Osteocyte (in vitro differentiated cells): Measurements from ENCODE around the gene CORO2A. TPM values are rescaled to one million over a fixed set of nuclear protein-coding genes. Genes with fewer than 3 reads are reported as not detected.
A peak's percentile ranks its signal among the peaks of the same experiment; 100 is the strongest.

Experiments used
- DNase-seq: peaks from one replicate; pipeline ENCODE4 v3.0.0; 2021; ENCODE audit warnings: mixed read lengths; ENCODE audit not compliant: unreplicated experiment; ENCODE audit errors: extremely low spot score
- H3K27ac Mint-ChIP-seq: one replicate; pipeline ENCODE4 v1.8.0; 2021; ENCODE audit warnings: mild to moderate bottlenecking, mixed read lengths; ENCODE audit not compliant: unreplicated experiment
- H3K27me3 Mint-ChIP-seq: one replicate; pipeline ENCODE4 v1.8.0; 2021; ENCODE audit warnings: mixed read lengths; ENCODE audit not compliant: unreplicated experiment
- H3K36me3 Mint-ChIP-seq: one replicate; pipeline ENCODE4 v1.8.0; 2021; ENCODE audit warnings: mixed read lengths; ENCODE audit not compliant: unreplicated experiment
- H3K4me1 Mint-ChIP-seq: one replicate; pipeline ENCODE4 v1.8.0; 2021; ENCODE audit warnings: mixed read lengths; ENCODE audit not compliant: unreplicated experiment
- H3K4me3 Mint-ChIP-seq: one replicate; pipeline ENCODE4 v1.8.0; 2021; ENCODE audit warnings: mild to moderate bottlenecking, moderate library complexity, mixed read lengths; ENCODE audit not compliant: unreplicated experiment
- H3K9me3 Mint-ChIP-seq: one replicate; pipeline ENCODE4 v1.8.0; 2021; ENCODE audit warnings: mixed read lengths; ENCODE audit not compliant: unreplicated experiment
- total RNA-seq: library from RNA; stranded (reverse); gene quantifications from 2 replicates; pipeline ENCODE4 v1.2.1, GENCODE V29; 2021
- TF ChIP-seq, protein P1 (sequence below): fragments of 200-600 bp; sonication (generic); IDR thresholded peaks from 2 replicates; pipeline ENCODE4 v1.5.0; 2021; ENCODE audit warnings: antibody characterized with exemption, mild to moderate bottlenecking, moderate library complexity

CORO2A gene
- total RNA-seq, 1 donor from 2014 or later: 1.8 TPM

DNA sequence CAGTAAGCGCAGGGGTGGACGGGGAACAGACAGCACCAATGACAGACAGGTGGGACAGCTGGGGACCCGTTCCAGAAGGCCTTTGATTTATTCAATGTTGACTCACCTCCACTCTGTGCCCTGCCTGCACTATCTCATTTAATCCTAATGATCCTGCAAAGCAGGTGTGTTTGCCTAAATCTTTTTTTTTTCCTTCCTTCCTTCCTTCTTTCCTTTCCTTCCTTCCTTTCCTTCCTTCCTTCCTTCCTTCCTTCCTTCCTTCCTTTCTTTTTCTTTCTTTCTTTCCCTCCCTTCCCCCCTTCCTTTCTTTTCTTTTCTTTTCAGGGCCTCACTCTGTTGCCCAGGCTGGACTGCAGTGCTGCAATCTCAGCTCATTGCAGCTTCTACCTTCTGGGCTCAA, 17.1 kb upstream of the CORO2A start:
- no peak overlapping the region for H3K27ac Mint-ChIP-seq
- TF ChIP-seq, protein P1, sequence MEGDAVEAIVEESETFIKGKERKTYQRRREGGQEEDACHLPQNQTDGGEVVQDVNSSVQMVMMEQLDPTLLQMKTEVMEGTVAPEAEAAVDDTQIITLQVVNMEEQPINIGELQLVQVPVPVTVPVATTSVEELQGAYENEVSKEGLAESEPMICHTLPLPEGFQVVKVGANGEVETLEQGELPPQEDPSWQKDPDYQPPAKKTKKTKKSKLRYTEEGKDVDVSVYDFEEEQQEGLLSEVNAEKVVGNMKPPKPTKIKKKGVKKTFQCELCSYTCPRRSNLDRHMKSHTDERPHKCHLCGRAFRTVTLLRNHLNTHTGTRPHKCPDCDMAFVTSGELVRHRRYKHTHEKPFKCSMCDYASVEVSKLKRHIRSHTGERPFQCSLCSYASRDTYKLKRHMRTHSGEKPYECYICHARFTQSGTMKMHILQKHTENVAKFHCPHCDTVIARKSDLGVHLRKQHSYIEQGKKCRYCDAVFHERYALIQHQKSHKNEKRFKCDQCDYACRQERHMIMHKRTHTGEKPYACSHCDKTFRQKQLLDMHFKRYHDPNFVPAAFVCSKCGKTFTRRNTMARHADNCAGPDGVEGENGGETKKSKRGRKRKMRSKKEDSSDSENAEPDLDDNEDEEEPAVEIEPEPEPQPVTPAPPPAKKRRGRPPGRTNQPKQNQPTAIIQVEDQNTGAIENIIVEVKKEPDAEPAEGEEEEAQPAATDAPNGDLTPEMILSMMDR: no peak

DNA sequence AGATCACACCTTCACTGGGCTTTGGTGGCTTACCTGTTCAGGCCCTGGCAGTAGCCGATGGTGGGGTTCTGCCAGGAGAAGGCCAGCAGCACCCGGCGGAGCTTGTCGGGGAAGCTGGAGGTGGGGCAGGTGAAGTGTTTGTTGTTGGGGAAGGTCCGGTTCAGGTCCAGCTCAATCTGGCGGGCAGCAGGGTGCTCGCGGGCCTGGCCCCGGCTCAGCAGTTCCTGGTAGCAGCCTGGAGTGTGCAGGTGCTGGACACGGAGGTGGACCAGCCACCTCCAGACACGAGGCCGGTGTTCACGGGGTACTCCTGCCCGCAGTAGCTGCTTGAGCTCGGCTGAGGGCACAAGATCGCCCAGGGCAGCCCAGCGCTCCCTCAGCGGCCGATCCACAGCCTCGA, 16.2 kb upstream of the CORO2A start:
- Mint-ChIP-seq H3K27ac (no peak overlapping the region), H3K4me3 (no peak overlapping the region)

More for the DNA sequence above, 17.1 kb upstream of the CORO2A start:
- H3K27me3 Mint-ChIP-seq: no peaks in the 10 kb centered on the region
- H3K9me3 Mint-ChIP-seq: no peaks in the 10 kb centered on the region
- H3K36me3 Mint-ChIP-seq: peaks cover 28% of the 10 kb centered on the region
- no peak for DNase-seq
- no peak overlapping the region for H3K4me3 Mint-ChIP-seq
- peaks cover 18% of the 10 kb centered on the region for H3K4me1 Mint-ChIP-seq

DNA sequence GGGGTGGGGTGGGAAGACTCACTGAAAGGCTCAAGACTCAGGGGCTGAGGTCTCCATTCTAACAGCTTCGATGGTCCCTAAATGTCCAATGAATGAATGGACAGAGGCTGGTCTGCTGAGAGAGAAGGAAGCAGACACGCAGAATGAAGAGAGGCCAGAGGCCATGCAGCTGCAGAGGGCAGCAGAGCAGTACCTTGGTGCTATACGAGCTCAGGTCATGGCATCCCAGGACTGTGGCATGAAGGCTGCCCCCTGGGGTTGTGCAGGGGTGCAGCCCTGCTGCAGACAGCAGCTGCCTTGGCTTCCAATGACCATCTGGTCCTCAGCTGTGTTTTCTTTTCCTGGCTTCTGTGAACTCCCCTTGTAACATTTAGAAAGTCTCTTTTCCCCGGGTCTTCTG, 15.2 kb upstream of the CORO2A start:
- H3K9me3 Mint-ChIP-seq: no peaks in the 10 kb centered on the region
- peaks cover 25% of the 10 kb centered on the region for H3K36me3 Mint-ChIP-seq
- TF ChIP-seq, protein P1: peak; percentile 34
- H3K4me1 Mint-ChIP-seq: peaks cover 18% of the 10 kb centered on the region
- no peak for DNase-seq
- no peaks in the 10 kb centered on the region for H3K27me3 Mint-ChIP-seq
- H3K4me3 Mint-ChIP-seq: no peak overlapping the region
- peak overlapping the region; percentile 72 for H3K27ac Mint-ChIP-seq

More for the DNA sequence above, 16.2 kb upstream of the CORO2A start:
- Mint-ChIP-seq H3K4me1 (peaks cover 18% of the 10 kb centered on the region), H3K36me3 (peaks cover 28% of the 10 kb centered on the region), H3K9me3 (no peaks in the 10 kb centered on the region), H3K27me3 (no peaks in the 10 kb centered on the region)
- TF ChIP-seq, protein P1: no peak
- DNase-seq: no peak

DNA sequence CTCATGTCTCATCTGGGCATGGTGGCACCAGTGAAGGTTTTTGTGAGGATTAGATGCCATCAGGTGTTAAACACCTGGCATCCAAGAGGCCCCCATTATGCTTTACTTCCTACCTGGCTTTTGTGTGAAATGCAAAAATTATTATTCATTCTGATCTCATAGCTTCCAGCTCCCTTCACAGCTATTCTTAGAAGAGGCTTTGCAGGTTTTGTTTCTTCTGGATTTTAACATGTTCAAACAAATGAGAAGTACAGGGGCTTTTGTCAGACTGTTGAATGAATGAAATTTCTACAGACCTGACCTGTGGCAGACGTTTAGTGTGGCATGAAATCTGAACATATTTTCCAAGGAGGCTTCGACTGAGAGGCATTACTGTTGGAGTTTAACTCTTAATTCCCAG, 14.3 kb upstream of the CORO2A start:
- peaks cover 23% of the 10 kb centered on the region for H3K36me3 Mint-ChIP-seq
- H3K4me3 Mint-ChIP-seq: no peak overlapping the region
- no peaks in the 10 kb centered on the region for H3K9me3 Mint-ChIP-seq

DNA sequence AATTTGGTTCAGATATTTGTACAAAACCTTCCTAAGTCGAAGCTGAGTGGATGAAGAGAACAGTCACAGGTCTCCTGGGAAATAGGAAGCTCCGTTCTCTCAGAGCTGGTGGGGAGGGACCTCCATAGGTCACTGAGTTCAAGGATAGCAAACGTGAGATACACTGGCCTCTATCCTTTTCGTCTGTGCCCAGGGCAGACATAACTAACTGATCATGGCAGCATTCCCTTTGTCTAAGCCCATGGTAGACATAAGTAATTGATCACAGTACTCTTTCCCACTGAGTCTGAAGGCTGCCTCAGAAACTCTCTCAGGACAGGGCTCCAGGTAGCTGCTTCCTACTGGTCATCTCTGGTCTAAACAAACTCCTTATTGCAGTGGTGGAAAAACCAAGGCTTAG, 12.3 kb upstream of the CORO2A start:
- H3K27ac Mint-ChIP-seq: no peak overlapping the region
- H3K4me3 Mint-ChIP-seq: no peak overlapping the region
- H3K36me3 Mint-ChIP-seq: peaks cover 17% of the 10 kb centered on the region
- no peak for DNase-seq
- H3K9me3 Mint-ChIP-seq: no peaks in the 10 kb centered on the region
- H3K27me3 Mint-ChIP-seq: no peaks in the 10 kb centered on the region
- peaks cover 18% of the 10 kb centered on the region for H3K4me1 Mint-ChIP-seq
- TF ChIP-seq, protein P1: no peak

More for the DNA sequence above, 14.3 kb upstream of the CORO2A start:
- Mint-ChIP-seq H3K4me1 (peaks cover 18% of the 10 kb centered on the region), H3K27ac (no peak overlapping the region), H3K27me3 (no peaks in the 10 kb centered on the region)
- TF ChIP-seq, protein P1: no peak
- DNase-seq: no peak
